KBM-7 (cell line): Measurements from ENCODE around the gene TBX15.

ENCODE experiments used
- DNase-seq: peaks from one replicate; pipeline ENCODE4 v3.0.0-alpha.2; 2015
- in situ Hi-C: fragments of 300-500 bp; cut with MboI; formaldehyde crosslinking; loops from 2 replicates; pipeline ENCODE4 v1.14.3; 2020; ENCODE audit warnings: low sequenced_read_pairs, low pct_unique_long_range_greater_than_20kb, mixed read lengths

Gene TBX15

GRCh38 chr1:118988186-118989005 lies at the start of gene TBX15:
Gene TBX15, minus strand, starts transcription at chr1:118988343. Its CDS starts 548 bp downstream, at chr1:118987795.
- DNase-seq, result no peak
- in situ Hi-C loops, result no loop called here

- no peak for DNase-seq
- in situ Hi-C loops, result no loop called here
Measured at GRCh38 chr1:119034359-119034758, 46.2 kb upstream of the TBX15 start.

GRCh38 chr1:119032986-119033385 lies 44.8 kb upstream of the TBX15 start:
- in situ Hi-C loops, result no loop called here
- DNase-seq, result no peak

- in situ Hi-C loops, result no loop called here
- no peak for DNase-seq
Measured at GRCh38 chr1:119027759-119028158, 39.6 kb upstream of the TBX15 start.

GRCh38 chr1:119026956-119027355 lies 38.8 kb upstream of the TBX15 start:
- no peak for DNase-seq
- in situ Hi-C loops, result no loop called here

GRCh38 chr1:119015547-119015946 lies 27.4 kb upstream of the TBX15 start:
- DNase-seq, result no peak
- in situ Hi-C loops, result no loop called here

GRCh38 chr1:119012383-119012782 lies 24.2 kb upstream of the TBX15 start:
- in situ Hi-C loops, result no loop called here
- no peak for DNase-seq

- DNase-seq, result no peak
- in situ Hi-C loops, result no loop called here
Measured at GRCh38 chr1:119011706-119012105, 23.6 kb upstream of the TBX15 start.

- in situ Hi-C loops, result no loop called here
- DNase-seq, result no peak
Measured at GRCh38 chr1:119011116-119011515, 23.0 kb upstream of the TBX15 start.

- in situ Hi-C loops, result no loop called here
- DNase-seq, result no peak
Measured at GRCh38 chr1:119010201-119010600, 22.1 kb upstream of the TBX15 start.

GRCh38 chr1:119009312-119009655 lies 21.1 kb upstream of the TBX15 start:
- in situ Hi-C loops, result no loop called here
- no peak for DNase-seq

GRCh38 chr1:119008483-119009311 lies 20.6 kb upstream of the TBX15 start:
- in situ Hi-C loops, result no loop called here
- peak; percentile 72 for DNase-seq

GRCh38 chr1:119007670-119008482 lies 19.7 kb upstream of the TBX15 start:
- in situ Hi-C loops, result no loop called here
- no peak for DNase-seq

GRCh38 chr1:119007339-119007669 lies 19.2 kb upstream of the TBX15 start:
- DNase-seq, result no peak
- in situ Hi-C loops, result no loop called here

GRCh38 chr1:119006406-119007279 lies 18.5 kb upstream of the TBX15 start:
- no peak for DNase-seq
- in situ Hi-C loops, result no loop called here

GRCh38 chr1:119005724-119006405 lies 17.7 kb upstream of the TBX15 start:
- no peak for DNase-seq
- in situ Hi-C loops, result no loop called here

- in situ Hi-C loops, result no loop called here
- DNase-seq, result no peak
Measured at GRCh38 chr1:119004781-119005180, 16.6 kb upstream of the TBX15 start.

- in situ Hi-C loops, result no loop called here
- no peak for DNase-seq
Measured at GRCh38 chr1:119004129-119004527, 16.0 kb upstream of the TBX15 start.
